Kidney capillary endothelial cell (primary cell): ENCODE results near the gene CDCA3.
"Not testable (repeated sequence)": the region's sequence is repeated elsewhere in the genome, so short reads cannot be mapped to it uniquely, and the experiment has no call there.

Experiments used
- DNase-seq: peaks from one replicate; pipeline ENCODE4 v3.0.0-alpha.2; 2018; ENCODE audit warnings: low spot score

The CDCA3 gene

GRCh38 chr12:6851153-6851920 lies at the start of gene CDCA3:
Gene CDCA3 (minus strand): TSS chr12:6851286. CDS start chr12:6850952, 334 bp downstream.
- peak; percentile 96 for DNase-seq

- DNase-seq: peak; percentile 29
Observed at GRCh38 chr12:6899837-6900519, 48.9 kb upstream of the CDCA3 start.

- no peak for DNase-seq
Observed at GRCh38 chr12:6899427-6899826, 48.3 kb upstream of the CDCA3 start.

- DNase-seq: no peak
Observed at GRCh38 chr12:6896846-6897435, 45.9 kb upstream of the CDCA3 start.

- no peak for DNase-seq
Observed at GRCh38 chr12:6894321-6894720, 43.2 kb upstream of the CDCA3 start.

GRCh38 chr12:6892683-6893082 lies 41.6 kb upstream of the CDCA3 start:
- not testable (repeated sequence) for DNase-seq

- no peak for DNase-seq
Observed at GRCh38 chr12:6891646-6892001, 40.5 kb upstream of the CDCA3 start.

- peak; percentile 96 for DNase-seq
Observed at GRCh38 chr12:6890789-6891645, 39.9 kb upstream of the CDCA3 start.

- DNase-seq: not testable (repeated sequence)
Observed at GRCh38 chr12:6889775-6890573, 38.9 kb upstream of the CDCA3 start.

GRCh38 chr12:6888794-6889193 lies 37.7 kb upstream of the CDCA3 start:
- not testable (repeated sequence) for DNase-seq

GRCh38 chr12:6888360-6888759 lies 37.3 kb upstream of the CDCA3 start:
- no peak for DNase-seq

- no peak for DNase-seq
Observed at GRCh38 chr12:6887460-6887859, 36.4 kb upstream of the CDCA3 start.

GRCh38 chr12:6886206-6886999 lies 35.3 kb upstream of the CDCA3 start:
- not testable (repeated sequence) for DNase-seq

- no peak for DNase-seq
Observed at GRCh38 chr12:6884539-6884938, 33.5 kb upstream of the CDCA3 start.

- no peak for DNase-seq
Observed at GRCh38 chr12:6883683-6884082, 32.6 kb upstream of the CDCA3 start.

- DNase-seq: no peak
Observed at GRCh38 chr12:6883252-6883651, 32.2 kb upstream of the CDCA3 start.

GRCh38 chr12:6879824-6880223 lies 28.7 kb upstream of the CDCA3 start:
- not testable (repeated sequence) for DNase-seq

- DNase-seq: not testable (repeated sequence)
Observed at GRCh38 chr12:6874015-6874368, 22.9 kb upstream of the CDCA3 start.

- DNase-seq: peak; percentile 94
Observed at GRCh38 chr12:6873094-6874014, 22.3 kb upstream of the CDCA3 start, which contains the start of gene SPSB2. Gene SPSB2 (minus strand): TSS chr12:6873303. CDS start chr12:6872901, 402 bp downstream.
